Measurements from ENCODE around the gene STT3A. TPM values are rescaled to one million over a fixed set of nuclear protein-coding genes. Genes with fewer than 3 reads are reported as not detected.

The STT3A gene
- total RNA-seq, 4 donors from 2014 or later, result 31.5 to 34.6 (median 32.9) TPM

GRCh38 chr11:125603207-125603606 is 10.6 kb downstream of the STT3A start:
- in situ Hi-C loops (cut with MboI; ENCODE audit: low sequenced_read_pairs in 4 of 4), result loop anchor here in 2 of 4 donors (25.0 kb wide), 2 partner anchors 284 to 634 kb away; partner anchors contain the start of gene HYLS1 (in 2 of the 2)
- Histone ChIP-seq H3K9me3 (no peaks in the 10 kb centered on the region), H3K4me1 (peaks cover 0 to 3% of the 10 kb centered on the region in 2 donors), H3K4me3 (no peak overlapping the region), H3K36me3 (peaks cover 0 to 97% of the 10 kb centered on the region in 2 donors), H3K27me3 (no peaks in the 10 kb centered on the region), H3K27ac (peak overlapping the region in 1 of 4 donors; percentile 18)
- ATAC-seq (no peak), DNase-seq (no peak)
- TF ChIP-seq CTCF (IDR thresholded peaks at IDR 0.05 in 4 of 5, conservative IDR thresholded peaks at IDR 0.05 in 1 of 5) (no peak), POLR2A (IDR thresholded peaks at IDR 0.05) (no peak)
- intact Hi-C loops (cut with DNase I; ENCODE audit: low total_unique reads), result no loop called here

GRCh38 chr11:125605417-125605816 is 12.8 kb downstream of the STT3A start:
- TF ChIP-seq POLR2A (IDR thresholded peaks at IDR 0.05) (no peak), CTCF (IDR thresholded peaks at IDR 0.05 in 4 of 5, conservative IDR thresholded peaks at IDR 0.05 in 1 of 5) (no peak)
- H3K4me3 ChIP-seq, result no peak overlapping the region
- peaks cover 0 to 99% of the 10 kb centered on the region in 2 donors for H3K36me3 ChIP-seq
- H3K27ac ChIP-seq, result no peak overlapping the region
- no peaks in the 10 kb centered on the region for H3K9me3 ChIP-seq
- no peaks in the 10 kb centered on the region for H3K27me3 ChIP-seq
- intact Hi-C loops (cut with DNase I; ENCODE audit: low total_unique reads) (loop anchor here (5.0 kb wide), 1 partner anchor 33 kb away; no protein-coding TSS in a partner anchor), in situ Hi-C loops (cut with MboI; ENCODE audit: low sequenced_read_pairs in 4 of 4) (loop anchor here in 2 of 4 donors (25.0 kb wide), 2 partner anchors 282 to 632 kb away; partner anchors contain the start of gene HYLS1 (in 2 of the 2))
- no peak for ATAC-seq
- peaks cover 0 to 3% of the 10 kb centered on the region in 2 donors for H3K4me1 ChIP-seq
- no peak for DNase-seq

GRCh38 chr11:125609545-125609944 is 16.9 kb downstream of the STT3A start:
- Histone ChIP-seq H3K4me3 (no peak overlapping the region), H3K9me3 (no peaks in the 10 kb centered on the region), H3K4me1 (no peaks in the 10 kb centered on the region), H3K27ac (no peak overlapping the region), H3K27me3 (no peaks in the 10 kb centered on the region), H3K36me3 (peaks cover 10 to 99% of the 10 kb centered on the region in 2 donors)
- intact Hi-C loops (cut with DNase I; ENCODE audit: low total_unique reads) (loop anchor here (5.0 kb wide), 1 partner anchor 37 kb away; no protein-coding TSS in a partner anchor), in situ Hi-C loops (cut with MboI; ENCODE audit: low sequenced_read_pairs in 4 of 4) (loop anchor here in 2 of 4 donors (25.0 kb wide), 2 partner anchors 278 to 628 kb away; partner anchors contain the start of gene HYLS1 (in 2 of the 2))
- TF ChIP-seq POLR2A (IDR thresholded peaks at IDR 0.05), result no peak
- TF ChIP-seq CTCF (IDR thresholded peaks at IDR 0.05 in 4 of 5, conservative IDR thresholded peaks at IDR 0.05 in 1 of 5), result no peak
- ATAC-seq (no peak), DNase-seq (no peak)

- H3K27me3 ChIP-seq, result no peaks in the 10 kb centered on the region
- no peaks in the 10 kb centered on the region for H3K9me3 ChIP-seq
- H3K27ac ChIP-seq, result no peak overlapping the region
- ATAC-seq (no peak), DNase-seq (no peak)
- TF ChIP-seq CTCF (IDR thresholded peaks at IDR 0.05 in 4 of 5, conservative IDR thresholded peaks at IDR 0.05 in 1 of 5), result no peak
- no peak for TF ChIP-seq POLR2A (IDR thresholded peaks at IDR 0.05)
- no peak overlapping the region for H3K4me3 ChIP-seq
- intact Hi-C loops (cut with DNase I; ENCODE audit: low total_unique reads) (no loop called here), in situ Hi-C loops (cut with MboI; ENCODE audit: low sequenced_read_pairs in 4 of 4) (loop anchor here in 2 of 4 donors (25.0 kb wide), 2 partner anchors 269 to 619 kb away; partner anchors contain the start of gene HYLS1 (in 2 of the 2))
- H3K36me3 ChIP-seq, result peaks cover 10 to 91% of the 10 kb centered on the region in 2 donors
- no peaks in the 10 kb centered on the region for H3K4me1 ChIP-seq
Measured at GRCh38 chr11:125618383-125618782, 25.7 kb downstream of the STT3A start.

Data from gastrocnemius medialis (tissue), 4 donors.